Superior temporal gyrus (tissue), 1 donor: ENCODE data around the gene HCK.

Experiments used
- DNase-seq: peaks from one replicate; pipeline ENCODE4 v3.0.0-alpha.2; 2016; ENCODE audit errors: extremely low spot score

HCK gene

DNA sequence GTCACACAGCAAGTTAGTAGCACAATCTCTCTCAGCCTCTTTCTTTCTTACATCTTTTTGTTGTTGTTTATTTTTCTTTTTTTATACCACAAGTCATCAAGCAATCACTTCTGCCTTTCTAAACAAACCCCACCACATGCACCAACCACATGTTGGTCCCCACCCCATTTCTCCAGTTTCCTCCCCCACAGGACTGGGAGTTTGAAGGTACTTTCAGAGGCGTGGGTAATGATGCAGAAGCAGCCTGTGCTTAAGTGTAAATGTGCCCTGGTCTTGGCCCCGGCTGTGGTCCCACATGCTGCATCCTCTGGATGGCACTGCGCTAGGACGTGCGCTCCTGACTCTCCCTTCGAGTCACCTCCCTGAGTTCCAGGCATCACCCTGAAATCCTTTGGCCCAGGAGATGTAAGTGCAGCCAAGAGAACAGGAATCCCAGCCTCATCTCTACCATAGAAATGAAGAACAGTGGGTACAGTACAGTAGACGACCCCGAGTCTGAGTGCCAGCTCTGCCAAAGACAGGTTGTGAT lies 5.7 kb downstream of the HCK start:
- no peak for DNase-seq

DNA sequence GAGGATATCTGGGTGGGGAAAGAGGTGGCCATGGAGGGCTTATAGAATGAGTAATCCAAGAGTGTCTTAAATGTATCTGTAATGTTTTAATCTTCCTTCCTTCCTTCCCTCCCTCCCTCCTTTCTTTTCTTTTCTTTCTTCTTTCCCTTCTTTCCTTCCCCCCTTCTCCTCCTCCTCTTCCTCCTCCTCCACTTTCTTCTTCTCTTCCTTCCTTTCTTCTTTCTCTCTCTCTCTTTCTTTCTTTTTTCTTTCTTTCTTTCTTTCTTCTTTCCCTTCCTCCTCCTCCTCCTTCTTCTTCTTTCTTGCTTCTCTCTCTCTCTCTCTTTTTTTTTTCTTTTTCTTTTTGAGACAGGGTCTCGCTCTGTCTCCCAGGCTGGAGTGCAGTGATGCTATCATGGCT lies 7.1 kb downstream of the HCK start:
- DNase-seq = no peak

DNA sequence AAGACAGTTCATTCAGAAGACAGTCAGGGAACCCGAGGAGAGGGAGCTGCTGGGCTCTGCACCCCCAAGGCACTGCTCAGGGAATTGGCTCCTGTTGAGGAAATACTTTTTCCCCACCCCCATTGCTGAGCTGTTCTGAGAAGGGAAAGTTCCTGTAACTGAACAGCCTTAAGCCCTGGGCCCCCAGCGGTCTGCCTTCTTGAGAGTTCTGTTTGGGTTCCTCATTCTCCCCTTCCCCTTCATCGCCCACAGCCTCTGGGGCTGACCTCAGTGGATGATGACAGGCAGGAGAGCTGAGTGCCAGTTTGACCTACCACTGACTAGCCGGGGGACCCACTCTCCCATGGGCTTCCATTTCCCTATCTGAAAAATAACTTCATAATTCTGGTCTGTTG lies 10.7 kb downstream of the HCK start:
- DNase-seq = peak; percentile 43

DNA sequence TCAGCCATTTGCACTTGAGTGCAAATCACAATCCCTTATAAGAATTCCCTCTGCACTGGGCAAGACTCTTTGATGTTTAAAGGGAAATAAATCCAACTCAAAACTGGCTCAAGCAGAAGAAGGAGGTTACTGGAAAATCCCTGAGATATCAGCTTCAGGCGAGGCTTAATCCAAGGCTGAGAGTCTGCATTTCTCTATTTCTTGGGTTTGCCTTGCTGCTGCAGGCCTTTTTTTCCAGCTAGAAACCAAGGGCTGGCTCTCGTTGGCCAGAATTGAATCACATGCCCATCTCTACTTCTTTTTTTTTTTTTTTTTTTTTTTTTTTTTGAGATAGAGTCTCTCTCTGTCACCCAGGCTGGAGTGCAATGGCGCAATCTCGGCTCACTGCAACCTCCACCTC lies 11.7 kb downstream of the HCK start:
- no peak for DNase-seq

DNA sequence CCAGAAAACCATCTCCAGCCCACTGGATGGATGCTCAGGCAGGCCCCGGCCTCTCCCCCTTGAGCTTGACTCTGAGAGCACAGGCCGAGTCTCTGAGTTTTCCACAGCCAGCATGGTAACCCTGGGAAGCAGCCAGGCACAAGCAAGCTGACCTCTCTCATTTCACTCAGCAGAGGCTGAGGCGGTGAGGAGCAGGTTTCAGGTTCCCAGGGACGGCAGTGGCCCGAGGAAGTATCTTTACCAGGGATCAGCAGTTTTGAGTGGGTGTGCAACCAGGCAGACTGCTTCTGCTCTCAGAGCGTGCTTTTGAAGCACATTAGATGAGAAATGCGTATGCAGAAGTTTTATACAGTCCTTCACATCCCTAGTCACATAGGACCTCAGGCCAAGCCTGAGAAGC lies 12.6 kb downstream of the HCK start:
- no peak for DNase-seq

DNA sequence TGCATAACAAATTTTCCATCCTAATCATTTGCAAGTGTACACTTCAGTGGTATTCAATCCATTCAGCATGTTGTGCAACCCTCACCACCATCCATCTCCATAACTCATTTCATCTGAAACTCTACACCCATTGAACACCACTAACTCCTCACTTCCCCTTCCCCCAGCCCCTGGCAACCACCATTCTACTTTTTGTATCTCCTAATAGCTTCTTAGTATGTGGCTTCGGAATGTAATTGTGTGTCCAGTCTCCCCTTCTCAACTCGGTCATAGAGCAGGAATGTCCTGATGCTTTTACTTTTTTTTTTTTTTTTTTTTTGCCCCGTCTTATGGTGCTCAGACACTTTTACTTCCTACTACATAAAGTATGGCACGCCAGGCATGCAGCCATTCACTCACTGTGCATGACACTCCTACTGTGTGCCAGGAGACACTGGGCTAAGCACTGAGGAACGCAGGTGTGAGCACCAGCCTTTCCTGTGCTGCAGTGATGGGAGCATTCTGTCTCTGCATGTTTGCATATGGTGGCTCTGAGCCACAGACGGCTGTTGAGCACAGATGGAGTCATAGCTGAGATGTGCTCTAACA lies 15.3 kb downstream of the HCK start:
- no peak for DNase-seq

DNA sequence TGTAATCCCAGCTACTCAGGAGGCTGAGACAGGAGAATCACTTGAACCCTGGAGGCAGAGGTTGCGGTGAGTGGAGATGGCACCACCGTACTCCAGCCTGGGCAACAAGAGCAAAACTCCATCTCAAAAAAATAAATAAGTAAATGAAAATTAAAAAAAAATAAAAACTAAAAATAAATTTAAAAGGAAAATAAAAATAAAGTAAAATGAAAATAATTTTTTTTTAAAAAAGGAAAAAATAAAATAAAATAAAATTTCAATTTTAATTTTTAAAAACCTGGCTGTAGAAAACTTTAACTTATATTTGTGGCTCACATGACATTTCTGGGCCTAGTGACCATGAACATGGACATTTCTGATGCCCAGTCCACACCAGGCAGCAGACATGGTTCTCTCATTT lies 16.1 kb downstream of the HCK start:
- DNase-seq = no peak

DNA sequence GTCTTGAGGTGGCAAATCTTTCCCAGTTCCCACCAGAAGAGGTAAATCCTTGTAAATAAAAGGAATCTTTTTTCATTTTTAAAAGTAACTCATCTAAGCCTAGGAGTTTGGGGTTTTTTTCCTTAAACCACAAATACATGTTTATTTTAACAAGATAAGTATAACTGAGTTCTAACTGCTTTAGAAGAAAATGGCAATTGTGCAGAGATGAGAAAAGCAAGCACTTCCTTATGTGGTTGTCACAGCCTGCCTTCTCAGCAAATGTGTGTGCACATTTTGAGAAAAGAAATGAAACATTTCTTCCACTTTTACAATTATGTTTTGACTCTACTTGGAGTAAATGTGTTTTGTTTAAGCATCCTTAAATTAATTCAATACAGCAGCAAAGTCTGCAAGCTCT lies 17.7 kb downstream of the HCK start:
- no peak for DNase-seq

DNA sequence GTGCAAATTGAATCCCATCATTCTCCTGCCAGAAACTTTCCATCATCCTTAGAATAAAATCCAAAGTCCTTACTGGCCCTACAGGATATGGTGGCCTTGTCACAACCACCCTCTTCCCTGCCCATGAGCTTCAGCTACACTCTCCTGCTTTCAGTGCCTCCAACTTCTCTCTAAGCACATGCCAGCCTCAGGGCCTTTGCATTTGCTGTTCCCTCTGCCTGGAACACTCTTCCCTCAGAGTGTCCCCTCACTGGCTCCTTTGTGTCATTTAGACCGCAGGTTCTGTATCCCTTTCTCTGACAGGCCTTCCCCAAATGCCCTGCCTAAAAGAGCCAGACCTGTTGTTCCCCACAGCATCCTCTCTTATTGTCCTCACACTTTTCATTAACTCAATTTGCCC lies 18.2 kb downstream of the HCK start:
- no peak for DNase-seq

DNA sequence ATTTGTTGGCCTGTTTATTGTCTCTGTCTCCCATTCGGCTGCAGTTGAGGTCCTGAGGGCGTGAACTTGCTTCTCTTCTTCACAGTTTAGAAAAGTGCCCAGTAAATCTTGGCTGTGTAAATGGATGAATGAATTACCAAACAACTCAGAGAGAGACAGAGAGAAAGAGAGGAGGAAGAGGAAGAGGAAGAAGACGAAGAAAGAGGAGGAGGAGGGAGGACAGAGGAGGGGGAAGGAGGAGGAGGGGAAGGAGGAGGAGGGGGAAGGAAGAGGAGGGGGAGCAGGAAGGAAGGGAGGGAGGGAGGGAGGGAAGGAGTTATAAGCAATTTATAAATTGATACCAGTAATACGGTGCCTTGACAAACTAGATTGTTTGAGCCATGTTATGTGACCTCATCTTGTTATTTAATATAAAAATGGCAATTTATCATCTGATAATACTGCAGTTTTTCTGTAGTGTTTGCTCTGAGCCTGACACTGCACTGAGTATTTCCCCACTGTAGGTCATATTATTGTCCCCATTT lies 18.7 kb downstream of the HCK start:
- no peak for DNase-seq

DNA sequence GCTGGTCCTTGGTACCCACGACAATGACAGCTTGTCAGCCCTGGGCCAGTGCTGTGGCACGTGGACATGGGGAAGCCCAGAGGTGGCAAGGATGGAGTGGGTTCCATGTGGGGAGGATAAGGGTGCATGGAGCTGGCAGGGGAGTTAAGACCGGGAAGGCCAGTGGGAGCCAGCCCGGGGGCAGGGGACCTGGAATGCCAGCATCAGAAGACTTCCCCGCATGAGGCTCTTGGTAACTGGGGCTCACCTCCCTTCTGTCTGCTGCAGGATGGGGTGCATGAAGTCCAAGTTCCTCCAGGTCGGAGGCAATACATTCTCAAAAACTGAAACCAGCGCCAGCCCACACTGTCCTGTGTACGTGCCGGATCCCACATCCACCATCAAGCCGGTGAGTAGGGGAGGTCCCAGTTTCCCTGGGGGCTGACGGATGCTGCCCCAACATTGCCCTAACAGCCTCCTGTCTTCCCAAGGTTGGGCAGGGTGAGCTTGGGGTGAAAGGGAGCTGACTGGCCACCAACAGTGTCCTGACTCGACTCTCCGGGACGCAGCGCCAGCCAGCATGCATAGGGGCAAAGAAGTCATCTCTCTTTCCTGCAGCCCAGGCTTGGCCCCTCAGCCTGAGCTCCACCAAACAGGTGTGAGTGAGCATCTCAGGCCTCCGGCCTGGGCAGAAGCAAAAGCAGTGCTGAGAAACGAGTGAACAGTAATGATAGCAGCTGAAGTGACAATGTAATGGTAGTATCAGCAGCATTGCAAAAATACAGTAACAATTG lies 19.5 kb downstream of the HCK start:
- no peak for DNase-seq

DNA sequence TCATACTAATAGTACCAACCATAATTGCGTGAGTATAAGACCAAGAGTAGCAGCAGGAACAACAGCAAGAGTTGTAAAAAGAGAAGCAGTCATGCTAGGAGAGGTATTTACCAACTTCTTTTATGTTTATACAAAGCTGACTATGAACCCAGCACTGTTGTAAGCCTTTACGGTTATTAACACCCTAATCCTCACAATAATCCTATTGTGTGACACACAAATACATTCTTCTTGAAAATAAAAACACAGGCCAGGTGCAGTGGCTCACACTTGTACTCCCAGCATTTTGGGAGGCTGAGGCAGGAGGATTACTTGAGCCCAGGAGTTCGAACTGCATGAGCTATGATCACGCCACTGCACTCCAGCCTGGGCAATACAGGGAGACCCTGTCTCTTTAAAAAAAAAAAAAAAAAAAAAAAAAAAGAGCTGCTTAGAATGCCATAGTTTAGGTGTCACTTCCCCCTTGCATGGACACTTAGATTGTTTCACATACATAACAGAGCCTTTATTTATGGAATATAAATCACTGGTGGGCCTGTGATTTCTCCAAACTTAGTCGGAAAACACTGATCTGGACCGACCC lies 20.2 kb downstream of the HCK start:
- DNase-seq = no peak

DNA sequence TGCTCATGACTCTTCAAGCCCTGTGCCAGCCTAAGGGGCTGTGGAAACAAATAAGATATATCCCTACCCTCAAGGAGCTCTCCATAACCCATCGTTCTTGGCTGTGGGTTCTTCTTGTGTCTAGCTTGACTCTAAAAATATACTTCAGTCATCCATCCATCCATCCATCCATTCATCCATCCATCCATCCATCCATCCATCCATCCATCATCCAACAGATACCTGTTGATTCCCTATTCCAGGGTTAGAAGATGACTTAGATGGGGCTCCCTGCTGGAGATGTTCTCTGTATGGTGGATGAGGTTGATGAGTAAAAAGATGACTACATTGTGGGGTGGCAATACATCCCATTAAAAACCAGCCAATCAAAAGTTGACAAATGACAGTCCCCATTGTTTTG lies 23.5 kb downstream of the HCK start:
- DNase-seq = no peak

DNA sequence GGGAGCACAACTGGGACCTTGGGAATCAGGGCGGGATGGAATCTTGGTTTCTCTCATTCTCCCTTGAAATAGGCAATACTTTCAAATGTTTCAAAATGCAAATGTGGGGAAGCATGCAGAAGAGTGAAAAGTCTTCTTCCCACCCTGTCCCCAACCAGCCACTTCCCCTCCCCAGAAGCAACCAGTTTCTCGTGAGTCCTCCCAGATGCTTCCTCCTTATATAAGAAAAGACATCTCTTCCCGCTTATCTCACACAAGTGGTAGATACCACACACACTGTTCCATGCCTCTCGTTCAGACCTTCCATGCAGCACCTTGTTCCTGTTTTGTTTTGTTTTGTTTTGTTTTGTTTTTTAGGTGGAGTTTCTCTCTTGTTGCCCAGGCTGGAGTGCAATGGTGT lies 25.1 kb downstream of the HCK start:
- DNase-seq = no peak

DNA sequence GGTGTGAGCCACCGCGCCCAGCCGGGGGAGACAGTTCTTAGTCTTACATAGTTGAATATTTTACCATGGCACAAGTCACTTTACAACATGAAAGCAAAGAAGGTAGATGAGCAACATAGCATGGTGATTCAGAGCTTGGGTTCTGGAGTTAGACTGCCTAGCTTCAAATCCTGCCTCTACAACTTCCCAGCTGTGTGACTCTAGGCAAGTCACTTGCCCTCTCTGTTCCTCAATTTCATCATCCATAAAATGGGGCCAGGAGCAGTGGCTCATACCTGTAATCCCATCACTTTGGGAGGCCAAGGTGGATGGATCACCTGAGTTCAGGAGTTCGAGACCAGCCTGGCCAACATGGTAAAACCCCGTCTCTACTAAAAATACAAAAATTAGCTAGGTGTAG lies 26.3 kb downstream of the HCK start:
- no peak for DNase-seq

DNA sequence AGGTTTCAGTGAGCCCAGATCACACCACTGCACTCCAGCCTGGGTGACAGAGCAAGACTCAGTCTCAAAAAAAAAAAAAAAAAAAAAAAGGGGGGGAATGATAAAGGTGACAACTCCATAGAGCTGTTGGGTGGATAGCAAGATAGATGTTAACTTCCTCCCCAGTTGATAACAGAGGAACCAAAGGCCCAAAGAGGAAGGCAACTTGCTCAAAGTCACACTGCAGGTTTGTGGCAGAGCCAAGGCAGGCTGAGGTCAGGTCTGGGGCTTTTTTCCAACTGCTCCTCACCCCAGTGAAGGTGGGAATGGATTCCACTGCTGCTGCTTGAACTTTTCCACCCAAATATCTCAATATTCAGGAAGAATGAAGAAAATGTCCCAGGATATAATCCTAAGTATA lies 26.7 kb downstream of the HCK start:
- DNase-seq = no peak

DNA sequence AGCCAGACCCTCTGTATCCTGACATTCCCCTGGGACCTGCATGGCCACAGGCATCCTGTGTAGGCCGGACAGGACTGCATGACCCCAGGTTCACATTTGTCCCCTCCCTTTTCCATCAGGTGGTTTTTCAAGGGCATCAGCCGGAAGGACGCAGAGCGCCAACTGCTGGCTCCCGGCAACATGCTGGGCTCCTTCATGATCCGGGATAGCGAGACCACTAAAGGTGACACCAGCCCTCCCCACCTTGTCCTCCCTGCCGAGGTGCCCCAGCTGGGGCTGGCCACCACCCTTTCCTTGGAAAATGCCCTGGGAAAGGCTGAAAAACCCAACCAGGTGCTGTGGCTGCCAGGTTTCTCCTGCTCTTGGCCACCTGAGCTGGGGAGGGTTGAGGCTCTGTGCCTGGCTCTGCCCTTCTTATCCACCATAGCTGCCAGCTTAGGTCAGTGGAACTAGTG lies 27.6 kb downstream of the HCK start:
- DNase-seq = no peak

DNA sequence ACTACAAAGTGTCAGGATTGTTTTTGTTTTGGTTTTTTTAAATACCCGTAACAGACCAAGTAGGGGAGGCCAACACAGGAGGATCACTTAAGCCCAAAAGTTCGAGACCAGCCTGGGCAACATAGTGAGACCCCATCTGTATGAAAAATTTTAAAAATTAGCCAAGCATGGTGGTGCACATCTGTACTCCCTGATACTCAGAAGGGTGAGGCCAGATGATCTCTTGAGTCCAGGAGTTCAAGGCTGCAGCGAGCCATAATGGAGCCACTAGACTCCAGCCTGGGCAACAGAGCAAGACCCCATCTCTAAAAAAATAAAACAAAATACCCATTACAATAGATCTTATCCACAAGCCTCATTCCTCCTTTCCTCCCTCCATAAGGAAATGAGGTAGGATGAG lies 28.7 kb downstream of the HCK start:
- no peak for DNase-seq

DNA sequence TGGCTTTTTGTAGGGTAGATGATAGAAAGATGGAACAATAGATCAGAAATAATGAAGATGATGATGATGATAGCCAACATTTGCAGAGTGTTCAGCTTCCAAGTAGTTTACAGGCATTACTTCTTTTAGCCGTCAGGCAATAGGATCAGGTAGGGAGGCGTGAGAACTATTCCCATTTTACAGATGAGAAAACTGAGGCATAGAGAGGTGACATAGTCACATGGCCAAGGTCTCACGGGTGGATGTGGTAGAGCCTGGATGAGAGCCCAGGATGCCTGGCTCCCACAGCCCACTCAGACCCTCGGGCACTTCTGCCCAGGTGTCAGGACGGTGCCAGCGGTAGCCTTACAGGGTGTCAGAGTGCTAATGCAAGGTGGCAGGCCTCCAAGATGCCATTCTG lies 31.4 kb downstream of the HCK start:
- no peak for DNase-seq

DNA sequence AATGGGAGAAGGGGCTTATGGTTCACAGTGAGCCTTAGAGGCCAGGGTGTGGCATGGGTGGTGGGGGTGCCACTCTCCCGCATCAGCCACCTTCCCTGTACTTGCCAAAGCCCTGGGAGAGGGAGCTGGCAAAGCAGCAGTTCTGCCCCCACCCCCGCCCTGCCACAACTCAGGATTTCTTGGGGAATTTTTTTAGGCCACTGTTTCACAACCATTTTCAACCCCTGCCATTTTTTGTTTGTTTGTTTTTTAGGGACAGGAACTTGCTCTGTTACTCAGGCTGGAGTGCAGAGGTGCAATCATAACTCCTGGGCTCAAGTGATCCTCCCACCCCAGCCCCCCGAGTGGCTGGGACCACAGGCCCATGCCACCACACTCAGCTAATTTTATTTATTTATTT lies 35.0 kb downstream of the HCK start:
- DNase-seq = no peak

DNA sequence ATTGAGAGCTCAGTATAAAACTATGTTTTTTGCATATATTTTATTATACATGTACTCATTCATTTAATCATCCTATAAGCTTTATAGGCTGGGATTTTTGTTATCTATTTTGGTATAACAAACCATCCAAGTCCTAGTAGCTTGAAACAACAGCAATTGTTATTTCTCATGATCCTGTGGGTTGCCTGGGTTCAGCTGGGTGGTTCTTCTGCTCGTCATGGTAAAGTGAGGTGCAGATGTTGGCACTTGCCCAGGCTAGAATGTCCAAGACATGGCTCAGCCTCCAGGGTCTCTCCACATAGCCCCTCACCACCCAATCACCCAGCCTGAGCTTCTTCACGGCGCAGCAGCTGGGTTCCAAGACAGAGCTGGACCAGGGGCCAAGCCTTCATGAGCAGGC lies 36.7 kb downstream of the HCK start:
- no peak for DNase-seq

DNA sequence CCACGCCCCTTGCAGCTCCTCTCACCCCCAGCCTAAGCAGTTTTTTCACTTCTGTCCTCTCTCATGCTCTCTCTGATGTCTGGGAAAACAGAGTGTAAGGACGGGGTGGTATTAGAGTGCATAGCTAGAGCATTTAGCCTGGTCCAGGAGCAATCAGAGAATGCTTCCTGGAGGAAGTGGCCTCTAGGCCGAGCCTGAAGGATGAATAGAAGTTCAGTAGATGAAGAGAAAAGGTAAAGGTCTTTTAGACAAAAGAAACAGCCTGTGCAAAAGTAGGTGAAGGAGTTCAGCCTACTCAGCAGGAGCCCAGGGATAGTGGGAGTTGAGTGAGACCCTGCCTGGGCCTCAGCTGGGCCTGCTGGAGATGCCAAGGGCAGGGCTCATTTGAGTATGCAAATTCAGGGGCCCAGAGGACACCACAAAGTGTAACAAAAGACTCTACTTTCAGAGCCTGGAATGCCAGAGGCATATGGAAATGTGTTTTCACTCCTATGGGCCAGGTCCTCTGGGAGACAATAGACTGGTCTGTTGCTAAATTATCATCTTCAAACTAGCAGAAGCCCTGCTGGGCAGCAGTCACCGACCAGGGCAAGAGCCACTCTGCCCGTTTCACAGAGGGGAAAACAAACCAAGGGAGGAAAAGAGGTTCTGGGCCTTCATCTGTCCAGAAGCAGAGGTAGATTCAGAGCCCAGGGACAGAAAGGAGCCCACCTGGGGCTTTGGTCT lies 37.8 kb downstream of the HCK start:
- DNase-seq = no peak
